GM12892 (cell line): ENCODE measurements around the gene DLGAP1.

ENCODE experiments used
- DNase-seq: peaks from one replicate; pipeline ENCODE4 v3.0.0; 2011; ENCODE audit not compliant: insufficient read length
- FAIRE-seq: peaks from 2 replicates; lab custom pipeline; 2011; peaks lifted over from hg19 to GRCh38; lab: Jason Lieb, UNC
- POLR2A ChIP-seq: IDR thresholded peaks from 2 replicates; pipeline ENCODE4 v1.6.1; 2011; ENCODE audit warnings: low read depth, low read length, control low read depth
- POLR2AphosphoS5 ChIP-seq: IDR thresholded peaks from 2 replicates; pipeline ENCODE4 v1.6.1; 2011; ENCODE audit warnings: low read depth, low read length, control low read depth
- TAF1 ChIP-seq: IDR thresholded peaks from 2 replicates; pipeline ENCODE4 v1.6.1; 2011; ENCODE audit warnings: low read depth, mild to moderate bottlenecking, control low read depth, low read length, borderline replicate concordance

Gene DLGAP1

GRCh38 chr18:3747176-3747973 lies 707.7 kb downstream of the DLGAP1 start:
- TF ChIP-seq POLR2A = no peak
- TF ChIP-seq TAF1 = no peak
- TF ChIP-seq POLR2AphosphoS5 = no peak
- no peak for DNase-seq
- FAIRE-seq = no peak

DNA sequence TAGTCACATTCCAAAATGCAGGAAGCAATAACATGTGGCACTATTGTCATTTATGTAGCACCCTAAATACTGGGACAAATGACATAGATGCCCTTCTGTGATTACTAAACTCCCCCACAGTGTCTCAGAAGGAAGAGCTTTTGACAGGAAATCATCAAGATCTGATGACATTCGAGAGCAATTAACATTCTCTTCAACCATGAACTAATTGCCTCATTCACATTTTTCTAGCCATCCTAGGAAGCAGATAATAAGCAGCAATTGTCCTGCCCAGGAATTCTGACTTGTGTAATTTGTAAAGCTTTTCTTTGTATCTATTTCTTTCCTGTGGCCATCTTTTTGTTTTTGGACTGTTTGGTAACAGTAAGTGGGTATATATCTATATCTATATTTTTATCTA lies 712.6 kb downstream of the DLGAP1 start:
- TF ChIP-seq POLR2A = no peak
- TF ChIP-seq TAF1 = no peak
- no peak for TF ChIP-seq POLR2AphosphoS5
- no peak for DNase-seq
- FAIRE-seq = no peak

- TF ChIP-seq POLR2AphosphoS5 = no peak
- TF ChIP-seq TAF1 = no peak
- no peak for TF ChIP-seq POLR2A
- DNase-seq (no peak), FAIRE-seq (no peak)
Observed at GRCh38 chr18:3741333-3741732, 713.8 kb downstream of the DLGAP1 start.

- DNase-seq = no peak
- TF ChIP-seq TAF1 = no peak
- no peak for TF ChIP-seq POLR2AphosphoS5
- TF ChIP-seq POLR2A = no peak
- no peak for FAIRE-seq
Observed at GRCh38 chr18:3728704-3729437, 726.2 kb downstream of the DLGAP1 start.

GRCh38 chr18:3727274-3727673 lies 727.8 kb downstream of the DLGAP1 start:
- no peak for FAIRE-seq
- DNase-seq = no peak
- no peak for TF ChIP-seq TAF1
- no peak for TF ChIP-seq POLR2AphosphoS5
- no peak for TF ChIP-seq POLR2A

GRCh38 chr18:3726238-3726951 lies 728.7 kb downstream of the DLGAP1 start:
- DNase-seq = no peak
- TF ChIP-seq POLR2A (no peak), TAF1 (no peak), POLR2AphosphoS5 (no peak)
- FAIRE-seq = no peak

DNA sequence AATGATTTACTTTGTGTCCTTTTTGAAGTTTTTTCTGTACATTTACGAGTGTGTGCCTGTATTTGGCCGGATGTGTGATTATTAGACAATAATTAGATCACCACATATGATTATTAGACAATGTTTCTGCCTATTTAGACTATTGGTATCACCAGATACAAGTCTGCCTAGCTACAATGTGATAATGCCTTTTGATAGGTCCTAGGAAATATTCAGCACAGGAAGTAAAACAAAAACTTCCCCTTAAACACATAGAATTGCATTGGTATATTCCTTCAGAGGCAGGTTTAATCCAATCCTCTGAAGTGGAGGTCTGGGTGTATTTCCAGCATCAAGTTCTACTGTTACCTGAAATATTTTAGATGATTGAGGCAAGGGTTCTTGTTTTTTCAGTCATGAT lies 730.0 kb downstream of the DLGAP1 start:
- DNase-seq (no peak), FAIRE-seq (no peak)
- TF ChIP-seq POLR2A (no peak), POLR2AphosphoS5 (no peak), TAF1 (no peak)

GRCh38 chr18:3723554-3723953 lies 731.6 kb downstream of the DLGAP1 start:
- FAIRE-seq (no peak), DNase-seq (no peak)
- TF ChIP-seq POLR2A (no peak), POLR2AphosphoS5 (no peak), TAF1 (no peak)

- FAIRE-seq (no peak), DNase-seq (no peak)
- no peak for TF ChIP-seq POLR2AphosphoS5
Observed at GRCh38 chr18:3722649-3723433, 732.3 kb downstream of the DLGAP1 start.

GRCh38 chr18:3721771-3722648 lies 733.1 kb downstream of the DLGAP1 start:
- DNase-seq = no peak
- TF ChIP-seq TAF1 (no peak), POLR2A (no peak), POLR2AphosphoS5 (no peak)
- FAIRE-seq = no peak
